PC-3 (cell line): ENCODE data around the gene CALM3. TPM values are rescaled to one million over a fixed set of nuclear protein-coding genes. Genes with fewer than 3 reads are reported as not detected.
A peak's percentile ranks its signal among the peaks of the same experiment; 100 is the strongest.

ENCODE experiments used
- ATAC-seq: fragments of 200-7000 bp; cut with Tn5 transposase; 2 replicates; pipeline ENCODE4 v1.9.1; 2020; ENCODE audit warnings: mild to moderate bottlenecking, moderate library complexity
- BruUV-seq: library from RNA; stranded (reverse); fragments of 400-500 nt; replicated peaks from 2 replicates; lab custom pipeline; 2021; lab: Mats Ljungman, UMichigan
- CTCF ChIA-PET: fragments of 300-600 bp; sonication (Branson Sonifier 250); formaldehyde crosslinking; loops from one replicate; lab custom pipeline; 2022; ENCODE audit warnings: antibody characterized with exemption; lab: Charles Lee
- POLR2A ChIA-PET: fragments of 300-600 bp; sonication (Branson Sonifier 250); formaldehyde crosslinking; loops from one replicate; lab custom pipeline; 2022; ENCODE audit warnings: antibody characterized with exemption; ENCODE audit not compliant: unreplicated experiment; lab: Charles Lee
- DNase-seq: peaks from one replicate; pipeline ENCODE4 v3.0.0-alpha.2; 2015
- H2AFZ ChIP-seq: fragments of 300-600 bp; sonication (generic); 2 replicates; pipeline ENCODE4 v1.6.0; 2016; ENCODE audit warnings: antibody characterized with exemption, low read length
- H3F3A ChIP-seq: fragments of 300-600 bp; sonication (generic); one replicate; pipeline ENCODE4 v1.6.0; 2017; ENCODE audit warnings: antibody characterized with exemption, low read length, control low read depth, mild to moderate bottlenecking; ENCODE audit not compliant: unreplicated experiment
- H3K27ac ChIP-seq: fragments of 300-600 bp; sonication (generic); 2 replicates; pipeline ENCODE4 v1.5.1; 2016; ENCODE audit warnings: mild to moderate bottlenecking, low read length
- H3K27me3 ChIP-seq: fragments of 300-600 bp; sonication (generic); 2 replicates; pipeline ENCODE4 v1.6.1; 2016; ENCODE audit warnings: low read length, mixed read lengths
- H3K36me3 ChIP-seq: fragments of 300-600 bp; sonication (generic); 2 replicates; pipeline ENCODE4 v1.6.1; 2016; ENCODE audit warnings: low read depth, mixed run types, low read length, mixed read lengths
- H3K4me1 ChIP-seq: fragments of 300-600 bp; sonication (generic); 2 replicates; pipeline ENCODE4 v1.5.1; 2016; ENCODE audit warnings: low read length; ENCODE audit not compliant: insufficient read depth
- H3K4me2 ChIP-seq: fragments of 300-600 bp; sonication (generic); 2 replicates; pipeline ENCODE4 v1.6.0; 2016; ENCODE audit warnings: low read length
- H3K4me3 ChIP-seq: fragments of 300-600 bp; sonication (generic); 2 replicates; pipeline ENCODE4 v1.5.1; 2016; ENCODE audit warnings: mild to moderate bottlenecking, low read length, mixed read lengths
- H3K79me2 ChIP-seq: fragments of 300-600 bp; sonication (generic); 2 replicates; pipeline ENCODE4 v1.6.1; 2017; ENCODE audit warnings: low read length, mixed read lengths
- H3K9ac ChIP-seq: fragments of 300-600 bp; sonication (generic); 2 replicates; pipeline ENCODE4 v1.6.0; 2016; ENCODE audit warnings: mild to moderate bottlenecking, low read length
- H3K9me2 ChIP-seq: fragments of 300-600 bp; sonication (generic); replicated peaks from 2 replicates; pipeline ENCODE4 v1.6.1; 2016; ENCODE audit warnings: mixed run types, low read length, mixed read lengths
- H3K9me3 ChIP-seq: fragments of 300-600 bp; sonication (generic); 2 replicates; pipeline ENCODE4 v1.6.1; 2016; ENCODE audit warnings: low read length, mixed read lengths
- H4K20me1 ChIP-seq: fragments of 300-600 bp; sonication (generic); 2 replicates; pipeline ENCODE4 v1.6.1; 2016; ENCODE audit warnings: low read length, mixed read lengths
- CTCF ChIP-seq: fragments of 300-600 bp; sonication (generic); conservative IDR thresholded peaks from 2 replicates; pipeline ENCODE4 v1.5.1; 2017; ENCODE audit warnings: antibody characterized with exemption, low read depth, mild to moderate bottlenecking, low read length
- EZH2 ChIP-seq: fragments of 300-600 bp; sonication (generic); IDR thresholded peaks from one replicate; pipeline ENCODE4 v1.6.1; 2017; ENCODE audit warnings: antibody characterized with exemption, mild to moderate bottlenecking, low read length; ENCODE audit not compliant: unreplicated experiment
- EZH2phosphoT487 ChIP-seq: fragments of 300-600 bp; sonication (generic); IDR thresholded peaks from 2 replicates; pipeline ENCODE4 v1.6.1; 2018; ENCODE audit warnings: mild to moderate bottlenecking, antibody characterized with exemption, low read length, borderline replicate concordance
- intact Hi-C: fragments of 100-400 bp; cut with micrococcal nuclease; formaldehyde crosslinking; loops from 2 replicates; pipeline ENCODE4 v1.9.0; 2023
- total RNA-seq: library from RNA; depleted of rRNA; stranded (reverse); fragments of >200 nt; gene quantifications from 2 replicates; pipeline ENCODE4 v1.2.3, GENCODE V29; 2014

Gene CALM3
- total RNA-seq, 1 experiment from 2014 or later = 160 TPM

GRCh38 chr19:46611776-46612175 is 10.6 kb downstream of the CALM3 start:
- Histone ChIP-seq H3K4me1 (no peaks in the 10 kb centered on the region), H3K27ac (no peak overlapping the region), H3K9me3 (no peaks in the 10 kb centered on the region), H3K27me3 (no peaks in the 10 kb centered on the region), H3K36me3 (no peaks in the 10 kb centered on the region; the same call in 1 of the 2 replicates), H3K4me2 (no peak overlapping the region), H3K4me3 (no peak overlapping the region), H3K79me2 (no peaks in the 10 kb centered on the region), H2AFZ (no peak overlapping the region), H4K20me1 (no peaks in the 10 kb centered on the region), H3F3A (no peaks in the 10 kb centered on the region), H3K9ac (no peak overlapping the region), H3K9me2 (no peaks in the 10 kb centered on the region)
- ChIA-PET CTCF (no interaction called here), POLR2A (no interaction called here)
- DNase-seq (no peak), ATAC-seq (no peak)
- intact Hi-C loops = no loop called here
- BruUV-seq = no TSS peak
- TF ChIP-seq CTCF (no peak), EZH2 (no peak)

GRCh38 chr19:46613525-46613924 is 12.4 kb downstream of the CALM3 start:
- Histone ChIP-seq H3K9ac (no peak overlapping the region), H3K27ac (no peak overlapping the region), H3K9me2 (no peaks in the 10 kb centered on the region), H3K4me1 (no peaks in the 10 kb centered on the region), H2AFZ (no peak overlapping the region), H3F3A (no peaks in the 10 kb centered on the region), H3K27me3 (no peaks in the 10 kb centered on the region), H3K4me2 (no peak overlapping the region), H3K79me2 (no peaks in the 10 kb centered on the region), H4K20me1 (no peaks in the 10 kb centered on the region), H3K4me3 (no peak overlapping the region), H3K9me3 (no peaks in the 10 kb centered on the region), H3K36me3 (no peaks in the 10 kb centered on the region)
- intact Hi-C loops = no loop called here
- no peak for ATAC-seq
- no TSS peak for BruUV-seq
- ChIA-PET POLR2A (no interaction called here), CTCF (interaction anchor here (1.9 kb wide), 1 partner anchor 48 kb away, joined by 15 read pairs; the partner anchor contains the start of gene DACT3)
- no peak for DNase-seq
- TF ChIP-seq CTCF = no peak
- TF ChIP-seq EZH2 = no peak
- no peak for TF ChIP-seq EZH2phosphoT487

GRCh38 chr19:46614114-46614722 is 13.1 kb downstream of the CALM3 start:
- Histone ChIP-seq H2AFZ (peak overlapping the region; percentile 42; the same call in 1 of the 2 replicates), H3K9me3 (no peaks in the 10 kb centered on the region), H3K27me3 (no peaks in the 10 kb centered on the region), H3K4me1 (no peaks in the 10 kb centered on the region), H3K9me2 (no peaks in the 10 kb centered on the region), H3K4me2 (no peak overlapping the region), H3K4me3 (no peak overlapping the region), H3K9ac (no peak overlapping the region), H3K27ac (no peak overlapping the region), H3K36me3 (no peaks in the 10 kb centered on the region), H3F3A (no peaks in the 10 kb centered on the region), H4K20me1 (no peaks in the 10 kb centered on the region), H3K79me2 (no peaks in the 10 kb centered on the region)
- CTCF ChIA-PET = interaction anchor here (0.6 to 1.9 kb wide), 3 partner anchors 13 to 172 kb away, joined by 3 to 15 read pairs (median 4); partner anchors contain the start of genes CALM3 and DACT3
- POLR2A ChIA-PET = no interaction called here
- peak; percentile 84 for TF ChIP-seq CTCF
- no peak for TF ChIP-seq EZH2phosphoT487
- intact Hi-C loops = loop anchor here (1.0 kb wide), 1 partner anchor 48 kb away; no protein-coding TSS in a partner anchor
- peak; percentile 81 for DNase-seq
- BruUV-seq = no TSS peak
- peak; percentile 86 for ATAC-seq
